K562 (cell line): ENCODE measurements around the gene CPT1C. TPM values are rescaled to one million over a fixed set of nuclear protein-coding genes. Genes with fewer than 3 reads are reported as not detected.

Experiments used
- POLR2H ChIP-seq: IDR thresholded peaks from 2 replicates; pipeline ENCODE4 v1.6.1; 2016; ENCODE audit warnings: missing genetic modification characterization, low read depth, mild to moderate bottlenecking, control low read depth, missing compliant biosample characterization, moderate library complexity
- PTRF ChIP-seq: fragments of 450-650 bp; IDR thresholded peaks from 2 replicates; pipeline ENCODE4 v1.6.1; 2016; ENCODE audit warnings: mild to moderate bottlenecking, missing genetic modification characterization, missing compliant biosample characterization
- RBM15 ChIP-seq: fragments of 200-400 bp; formaldehyde crosslinking; IDR thresholded peaks from 2 replicates; pipeline ENCODE4 v1.6.1; 2018; ENCODE audit warnings: mild to moderate bottlenecking, low read length, moderate library complexity; ENCODE audit not compliant: insufficient read depth
- ZNF780A ChIP-seq: fragments of 250-450 bp; sonication (Bioruptor Pico); IDR thresholded peaks from 2 replicates; pipeline ENCODE4 v1.5.0; 2021; ENCODE audit warnings: mild to moderate bottlenecking
- polyA plus RNA-seq, 8 experiments: library from polyadenylated mRNA; depleted of rRNA in 4 of 8; stranded (reverse) in 5 of 8; unstranded in 3 of 8; fragments of >200 nt; fragmentation: Nextera tagmentation in 2 of 8; fragmentation: Illumina TruSeq in 1 of 8; extraction: Ambion mirVana in 2 of 8; extraction: Trizol in 1 of 8; gene quantifications; 2 replicates each; pipeline versions ENCODE4 v1.2.1 to v1.2.3, GENCODE V29; 2011 to 2014; ENCODE audit warnings: inconsistent platforms in 1 of 8, missing spikeins in 1 of 8
- total RNA-seq, 7 experiments: library from RNA; depleted of rRNA in 6 of 7; stranded (reverse); fragments of >200 nt in 6 of 7; fragmentation: Illumina TruSeq in 2 of 7; extraction: Trizol in 2 of 7; gene quantifications; 2 replicates each; pipeline versions ENCODE4 v1.2.1 to v1.2.3, GENCODE V29; 2011 to 2021; ENCODE audit warnings: low replicate concordance in 1 of 7
- TF ChIP-seq, protein P1 (sequence below): sonication (generic); formaldehyde crosslinking; IDR thresholded peaks from 2 replicates; pipeline ENCODE4 v1.8.1; 2023; ENCODE audit warnings: mild to moderate bottlenecking, missing genetic modification reagents
- TF ChIP-seq, protein P2 (sequence below): IDR thresholded peaks from 2 replicates; pipeline ENCODE4 v1.6.1; 2012; ENCODE audit warnings: low read depth, low read length, improper control_type of control experiment, borderline replicate concordance
- TF ChIP-seq, protein P3 (sequence below): fragments of 450-650 bp; IDR thresholded peaks from 2 replicates; pipeline ENCODE4 v1.6.1; 2016; ENCODE audit warnings: antibody characterized with exemption
- TF ChIP-seq, protein P4 (sequence below): fragments of 450-650 bp; formaldehyde crosslinking; IDR thresholded peaks from 2 replicates; pipeline ENCODE4 v1.4.0; 2022; ENCODE audit warnings: mild to moderate bottlenecking, moderate library complexity
- TF ChIP-seq, protein P5 (sequence below): fragments of 450-650 bp; IDR thresholded peaks from 2 replicates; pipeline ENCODE4 v1.6.1; 2016; ENCODE audit warnings: mild to moderate bottlenecking, moderate library complexity

CPT1C gene
- total and polyA plus RNA-seq, 9 of the 15 experiments (the other 6 are each of a cell fraction or from before 2014, with no cell fraction given): 1.9 to 12.3 (median 3.0) TPM

DNA sequence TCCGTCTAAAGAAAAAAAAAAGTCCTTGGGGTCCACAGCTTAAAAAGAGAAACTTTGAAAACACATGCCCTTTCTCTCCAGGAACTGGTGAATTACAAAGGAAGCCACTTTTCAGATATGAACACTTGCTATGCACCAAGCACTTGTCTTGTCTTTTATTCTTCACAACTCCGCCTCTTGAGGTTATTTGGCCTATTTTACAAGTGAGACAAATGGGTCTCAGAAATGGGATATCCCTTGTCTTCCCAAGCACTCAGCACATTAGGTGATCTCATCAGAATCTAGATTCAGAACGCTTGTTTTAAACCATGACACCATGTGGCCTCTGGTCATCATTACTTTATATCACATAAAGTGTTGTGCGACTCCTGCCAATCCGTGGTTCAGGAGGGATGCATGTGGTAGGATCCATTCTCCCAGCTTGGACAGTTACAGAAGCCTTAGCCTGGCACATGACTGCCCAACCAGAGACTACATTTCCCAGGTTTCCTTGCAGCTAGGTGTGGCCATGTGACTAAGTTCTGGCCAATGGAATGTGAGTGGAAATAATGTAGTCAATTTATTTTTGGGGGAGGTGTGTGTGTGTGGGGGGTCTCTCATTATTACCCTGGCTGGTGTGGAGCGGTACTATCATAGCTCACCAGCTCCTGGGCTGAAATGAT is 58.3 kb downstream of the CPT1C start (continued):
- TF ChIP-seq, protein P1, sequence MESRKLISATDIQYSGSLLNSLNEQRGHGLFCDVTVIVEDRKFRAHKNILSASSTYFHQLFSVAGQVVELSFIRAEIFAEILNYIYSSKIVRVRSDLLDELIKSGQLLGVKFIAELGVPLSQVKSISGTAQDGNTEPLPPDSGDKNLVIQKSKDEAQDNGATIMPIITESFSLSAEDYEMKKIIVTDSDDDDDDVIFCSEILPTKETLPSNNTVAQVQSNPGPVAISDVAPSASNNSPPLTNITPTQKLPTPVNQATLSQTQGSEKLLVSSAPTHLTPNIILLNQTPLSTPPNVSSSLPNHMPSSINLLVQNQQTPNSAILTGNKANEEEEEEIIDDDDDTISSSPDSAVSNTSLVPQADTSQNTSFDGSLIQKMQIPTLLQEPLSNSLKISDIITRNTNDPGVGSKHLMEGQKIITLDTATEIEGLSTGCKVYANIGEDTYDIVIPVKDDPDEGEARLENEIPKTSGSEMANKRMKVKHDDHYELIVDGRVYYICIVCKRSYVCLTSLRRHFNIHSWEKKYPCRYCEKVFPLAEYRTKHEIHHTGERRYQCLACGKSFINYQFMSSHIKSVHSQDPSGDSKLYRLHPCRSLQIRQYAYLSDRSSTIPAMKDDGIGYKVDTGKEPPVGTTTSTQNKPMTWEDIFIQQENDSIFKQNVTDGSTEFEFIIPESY (CRISPR knock-in tag): no peak
- TF ChIP-seq, protein P2, sequence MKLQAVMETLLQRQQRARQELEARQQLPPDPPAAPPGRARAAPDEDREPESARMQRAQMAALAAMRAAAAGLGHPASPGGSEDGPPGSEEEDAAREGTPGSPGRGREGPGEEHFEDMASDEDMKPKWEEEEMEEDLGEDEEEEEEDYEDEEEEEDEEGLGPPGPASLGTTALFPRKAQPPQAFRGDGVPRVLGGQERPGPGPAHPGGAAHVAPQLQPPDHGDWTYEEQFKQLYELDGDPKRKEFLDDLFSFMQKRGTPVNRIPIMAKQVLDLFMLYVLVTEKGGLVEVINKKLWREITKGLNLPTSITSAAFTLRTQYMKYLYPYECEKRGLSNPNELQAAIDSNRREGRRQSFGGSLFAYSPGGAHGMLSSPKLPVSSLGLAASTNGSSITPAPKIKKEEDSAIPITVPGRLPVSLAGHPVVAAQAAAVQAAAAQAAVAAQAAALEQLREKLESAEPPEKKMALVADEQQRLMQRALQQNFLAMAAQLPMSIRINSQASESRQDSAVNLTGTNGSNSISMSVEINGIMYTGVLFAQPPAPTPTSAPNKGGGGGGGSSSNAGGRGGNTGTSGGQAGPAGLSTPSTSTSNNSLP: no peak
- TF ChIP-seq, protein P3, sequence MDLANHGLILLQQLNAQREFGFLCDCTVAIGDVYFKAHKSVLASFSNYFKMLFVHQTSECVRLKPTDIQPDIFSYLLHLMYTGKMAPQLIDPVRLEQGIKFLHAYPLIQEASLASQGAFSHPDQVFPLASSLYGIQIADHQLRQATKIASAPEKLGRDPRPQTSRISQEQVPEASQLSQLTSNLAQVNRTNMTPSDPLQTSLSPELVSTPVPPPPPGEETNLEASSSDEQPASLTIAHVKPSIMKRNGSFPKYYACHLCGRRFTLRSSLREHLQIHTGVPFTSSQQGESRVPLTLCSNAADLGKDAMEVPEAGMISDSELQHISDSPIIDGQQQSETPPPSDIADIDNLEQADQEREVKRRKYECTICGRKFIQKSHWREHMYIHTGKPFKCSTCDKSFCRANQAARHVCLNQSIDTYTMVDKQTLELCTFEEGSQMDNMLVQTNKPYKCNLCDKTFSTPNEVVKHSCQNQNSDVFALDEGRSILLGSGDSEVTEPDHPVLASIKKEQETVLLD: no peak
- TF ChIP-seq, protein P4, sequence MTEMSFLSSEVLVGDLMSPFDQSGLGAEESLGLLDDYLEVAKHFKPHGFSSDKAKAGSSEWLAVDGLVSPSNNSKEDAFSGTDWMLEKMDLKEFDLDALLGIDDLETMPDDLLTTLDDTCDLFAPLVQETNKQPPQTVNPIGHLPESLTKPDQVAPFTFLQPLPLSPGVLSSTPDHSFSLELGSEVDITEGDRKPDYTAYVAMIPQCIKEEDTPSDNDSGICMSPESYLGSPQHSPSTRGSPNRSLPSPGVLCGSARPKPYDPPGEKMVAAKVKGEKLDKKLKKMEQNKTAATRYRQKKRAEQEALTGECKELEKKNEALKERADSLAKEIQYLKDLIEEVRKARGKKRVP (CRISPR knock-in tag): no peak
- no peak for TF ChIP-seq POLR2H (tag)
- no peak for TF ChIP-seq PTRF (tag)
- TF ChIP-seq ZNF780A (CRISPR knock-in tag): no peak
- TF ChIP-seq, protein P5, sequence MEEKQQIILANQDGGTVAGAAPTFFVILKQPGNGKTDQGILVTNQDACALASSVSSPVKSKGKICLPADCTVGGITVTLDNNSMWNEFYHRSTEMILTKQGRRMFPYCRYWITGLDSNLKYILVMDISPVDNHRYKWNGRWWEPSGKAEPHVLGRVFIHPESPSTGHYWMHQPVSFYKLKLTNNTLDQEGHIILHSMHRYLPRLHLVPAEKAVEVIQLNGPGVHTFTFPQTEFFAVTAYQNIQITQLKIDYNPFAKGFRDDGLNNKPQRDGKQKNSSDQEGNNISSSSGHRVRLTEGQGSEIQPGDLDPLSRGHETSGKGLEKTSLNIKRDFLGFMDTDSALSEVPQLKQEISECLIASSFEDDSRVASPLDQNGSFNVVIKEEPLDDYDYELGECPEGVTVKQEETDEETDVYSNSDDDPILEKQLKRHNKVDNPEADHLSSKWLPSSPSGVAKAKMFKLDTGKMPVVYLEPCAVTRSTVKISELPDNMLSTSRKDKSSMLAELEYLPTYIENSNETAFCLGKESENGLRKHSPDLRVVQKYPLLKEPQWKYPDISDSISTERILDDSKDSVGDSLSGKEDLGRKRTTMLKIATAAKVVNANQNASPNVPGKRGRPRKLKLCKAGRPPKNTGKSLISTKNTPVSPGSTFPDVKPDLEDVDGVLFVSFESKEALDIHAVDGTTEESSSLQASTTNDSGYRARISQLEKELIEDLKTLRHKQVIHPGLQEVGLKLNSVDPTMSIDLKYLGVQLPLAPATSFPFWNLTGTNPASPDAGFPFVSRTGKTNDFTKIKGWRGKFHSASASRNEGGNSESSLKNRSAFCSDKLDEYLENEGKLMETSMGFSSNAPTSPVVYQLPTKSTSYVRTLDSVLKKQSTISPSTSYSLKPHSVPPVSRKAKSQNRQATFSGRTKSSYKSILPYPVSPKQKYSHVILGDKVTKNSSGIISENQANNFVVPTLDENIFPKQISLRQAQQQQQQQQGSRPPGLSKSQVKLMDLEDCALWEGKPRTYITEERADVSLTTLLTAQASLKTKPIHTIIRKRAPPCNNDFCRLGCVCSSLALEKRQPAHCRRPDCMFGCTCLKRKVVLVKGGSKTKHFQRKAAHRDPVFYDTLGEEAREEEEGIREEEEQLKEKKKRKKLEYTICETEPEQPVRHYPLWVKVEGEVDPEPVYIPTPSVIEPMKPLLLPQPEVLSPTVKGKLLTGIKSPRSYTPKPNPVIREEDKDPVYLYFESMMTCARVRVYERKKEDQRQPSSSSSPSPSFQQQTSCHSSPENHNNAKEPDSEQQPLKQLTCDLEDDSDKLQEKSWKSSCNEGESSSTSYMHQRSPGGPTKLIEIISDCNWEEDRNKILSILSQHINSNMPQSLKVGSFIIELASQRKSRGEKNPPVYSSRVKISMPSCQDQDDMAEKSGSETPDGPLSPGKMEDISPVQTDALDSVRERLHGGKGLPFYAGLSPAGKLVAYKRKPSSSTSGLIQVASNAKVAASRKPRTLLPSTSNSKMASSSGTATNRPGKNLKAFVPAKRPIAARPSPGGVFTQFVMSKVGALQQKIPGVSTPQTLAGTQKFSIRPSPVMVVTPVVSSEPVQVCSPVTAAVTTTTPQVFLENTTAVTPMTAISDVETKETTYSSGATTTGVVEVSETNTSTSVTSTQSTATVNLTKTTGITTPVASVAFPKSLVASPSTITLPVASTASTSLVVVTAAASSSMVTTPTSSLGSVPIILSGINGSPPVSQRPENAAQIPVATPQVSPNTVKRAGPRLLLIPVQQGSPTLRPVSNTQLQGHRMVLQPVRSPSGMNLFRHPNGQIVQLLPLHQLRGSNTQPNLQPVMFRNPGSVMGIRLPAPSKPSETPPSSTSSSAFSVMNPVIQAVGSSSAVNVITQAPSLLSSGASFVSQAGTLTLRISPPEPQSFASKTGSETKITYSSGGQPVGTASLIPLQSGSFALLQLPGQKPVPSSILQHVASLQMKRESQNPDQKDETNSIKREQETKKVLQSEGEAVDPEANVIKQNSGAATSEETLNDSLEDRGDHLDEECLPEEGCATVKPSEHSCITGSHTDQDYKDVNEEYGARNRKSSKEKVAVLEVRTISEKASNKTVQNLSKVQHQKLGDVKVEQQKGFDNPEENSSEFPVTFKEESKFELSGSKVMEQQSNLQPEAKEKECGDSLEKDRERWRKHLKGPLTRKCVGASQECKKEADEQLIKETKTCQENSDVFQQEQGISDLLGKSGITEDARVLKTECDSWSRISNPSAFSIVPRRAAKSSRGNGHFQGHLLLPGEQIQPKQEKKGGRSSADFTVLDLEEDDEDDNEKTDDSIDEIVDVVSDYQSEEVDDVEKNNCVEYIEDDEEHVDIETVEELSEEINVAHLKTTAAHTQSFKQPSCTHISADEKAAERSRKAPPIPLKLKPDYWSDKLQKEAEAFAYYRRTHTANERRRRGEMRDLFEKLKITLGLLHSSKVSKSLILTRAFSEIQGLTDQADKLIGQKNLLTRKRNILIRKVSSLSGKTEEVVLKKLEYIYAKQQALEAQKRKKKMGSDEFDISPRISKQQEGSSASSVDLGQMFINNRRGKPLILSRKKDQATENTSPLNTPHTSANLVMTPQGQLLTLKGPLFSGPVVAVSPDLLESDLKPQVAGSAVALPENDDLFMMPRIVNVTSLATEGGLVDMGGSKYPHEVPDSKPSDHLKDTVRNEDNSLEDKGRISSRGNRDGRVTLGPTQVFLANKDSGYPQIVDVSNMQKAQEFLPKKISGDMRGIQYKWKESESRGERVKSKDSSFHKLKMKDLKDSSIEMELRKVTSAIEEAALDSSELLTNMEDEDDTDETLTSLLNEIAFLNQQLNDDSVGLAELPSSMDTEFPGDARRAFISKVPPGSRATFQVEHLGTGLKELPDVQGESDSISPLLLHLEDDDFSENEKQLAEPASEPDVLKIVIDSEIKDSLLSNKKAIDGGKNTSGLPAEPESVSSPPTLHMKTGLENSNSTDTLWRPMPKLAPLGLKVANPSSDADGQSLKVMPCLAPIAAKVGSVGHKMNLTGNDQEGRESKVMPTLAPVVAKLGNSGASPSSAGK: no peak
- no peak for TF ChIP-seq RBM15
